ENCODE data around the gene RAD51B.

DNA sequence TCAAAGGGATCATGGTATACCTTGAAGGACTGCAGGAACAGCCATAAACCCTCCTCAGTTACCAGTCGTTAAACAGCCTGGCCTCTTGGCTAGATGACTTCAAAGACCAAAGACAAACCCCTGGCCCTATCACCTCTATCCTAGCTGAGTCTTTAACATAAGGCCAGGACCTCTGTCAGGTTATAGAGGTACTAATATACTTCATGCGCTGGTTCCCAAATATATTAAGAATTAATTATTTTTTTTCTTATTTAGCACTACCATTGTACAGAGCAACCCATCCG, 459.8 kb downstream of the RAD51B start:
- TF ChIP-seq, protein P1, sequence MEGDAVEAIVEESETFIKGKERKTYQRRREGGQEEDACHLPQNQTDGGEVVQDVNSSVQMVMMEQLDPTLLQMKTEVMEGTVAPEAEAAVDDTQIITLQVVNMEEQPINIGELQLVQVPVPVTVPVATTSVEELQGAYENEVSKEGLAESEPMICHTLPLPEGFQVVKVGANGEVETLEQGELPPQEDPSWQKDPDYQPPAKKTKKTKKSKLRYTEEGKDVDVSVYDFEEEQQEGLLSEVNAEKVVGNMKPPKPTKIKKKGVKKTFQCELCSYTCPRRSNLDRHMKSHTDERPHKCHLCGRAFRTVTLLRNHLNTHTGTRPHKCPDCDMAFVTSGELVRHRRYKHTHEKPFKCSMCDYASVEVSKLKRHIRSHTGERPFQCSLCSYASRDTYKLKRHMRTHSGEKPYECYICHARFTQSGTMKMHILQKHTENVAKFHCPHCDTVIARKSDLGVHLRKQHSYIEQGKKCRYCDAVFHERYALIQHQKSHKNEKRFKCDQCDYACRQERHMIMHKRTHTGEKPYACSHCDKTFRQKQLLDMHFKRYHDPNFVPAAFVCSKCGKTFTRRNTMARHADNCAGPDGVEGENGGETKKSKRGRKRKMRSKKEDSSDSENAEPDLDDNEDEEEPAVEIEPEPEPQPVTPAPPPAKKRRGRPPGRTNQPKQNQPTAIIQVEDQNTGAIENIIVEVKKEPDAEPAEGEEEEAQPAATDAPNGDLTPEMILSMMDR (conservative IDR thresholded peaks at IDR 0.05), result no peak
- no peak for TF ChIP-seq EZH2 (IDR thresholded peaks at IDR 0.05; ENCODE audit: low read depth)
